ENCODE data around the gene C2orf68.
"Not testable (repeated sequence)": the region's sequence is repeated elsewhere in the genome, so short reads cannot be mapped to it uniquely, and the experiment has no call there.

The C2orf68 gene

GRCh38 chr2:85599468-85600234, 12.2 kb downstream of the C2orf68 start:
- DNase-seq (ENCODE audit: low read depth), result no peak

GRCh38 chr2:85598594-85599340, 13.1 kb downstream of the C2orf68 start:
- DNase-seq (ENCODE audit: low read depth), result no peak

GRCh38 chr2:85597241-85597640, 14.6 kb downstream of the C2orf68 start:
- DNase-seq (ENCODE audit: low read depth), result no peak

GRCh38 chr2:85596486-85597143, 15.3 kb downstream of the C2orf68 start:
- no peak for DNase-seq (ENCODE audit: low read depth)

- no peak for DNase-seq (ENCODE audit: low read depth)
Measured at GRCh38 chr2:85596026-85596333, 15.9 kb downstream of the C2orf68 start.

- peak; percentile 85 for DNase-seq (ENCODE audit: low read depth)
Measured at GRCh38 chr2:85595301-85596025, 16.4 kb downstream of the C2orf68 start, which contains the start of gene RNF181. TSS of gene RNF181 (plus strand) at chr2:85595745. CDS start at chr2:85595764, 19 bp downstream.

GRCh38 chr2:85594715-85595300, 17.1 kb downstream of the C2orf68 start:
- DNase-seq (ENCODE audit: low read depth), result no peak

GRCh38 chr2:85593023-85593422, 18.8 kb downstream of the C2orf68 start:
- DNase-seq (ENCODE audit: low read depth), result no peak

GRCh38 chr2:85592299-85592698, 19.6 kb downstream of the C2orf68 start:
- not testable (repeated sequence) for DNase-seq (ENCODE audit: low read depth)

- no peak for DNase-seq (ENCODE audit: low read depth)
Measured at GRCh38 chr2:85591563-85591962, 20.3 kb downstream of the C2orf68 start.

GRCh38 chr2:85590950-85591349, 20.9 kb downstream of the C2orf68 start:
- DNase-seq (ENCODE audit: low read depth), result no peak

- DNase-seq (ENCODE audit: low read depth), result no peak
Measured at GRCh38 chr2:85589982-85590791, 21.7 kb downstream of the C2orf68 start.

GRCh38 chr2:85589181-85589580, 22.7 kb downstream of the C2orf68 start:
- no peak for DNase-seq (ENCODE audit: low read depth)

GRCh38 chr2:85588645-85589044, 23.2 kb downstream of the C2orf68 start:
- DNase-seq (ENCODE audit: low read depth), result no peak

- DNase-seq (ENCODE audit: low read depth), result no peak
Measured at GRCh38 chr2:85588236-85588635, 23.6 kb downstream of the C2orf68 start.

GRCh38 chr2:85585781-85586105, 26.1 kb downstream of the C2orf68 start:
- DNase-seq (ENCODE audit: low read depth), result no peak

- DNase-seq (ENCODE audit: low read depth), result no peak
Measured at GRCh38 chr2:85584857-85585780, 26.7 kb downstream of the C2orf68 start.

GRCh38 chr2:85584354-85584856, 27.5 kb downstream of the C2orf68 start, which contains the start of gene VAMP5:
TSS of gene VAMP5 (plus strand) at chr2:85584431. CDS start at chr2:85584491, 60 bp downstream.
- DNase-seq (ENCODE audit: low read depth), result no peak

GRCh38 chr2:85583667-85584353, 28.1 kb downstream of the C2orf68 start:
- peak; percentile 20 for DNase-seq (ENCODE audit: low read depth)
